Effector memory CD4-positive, alpha-beta T cell (primary cell): ENCODE measurements around the gene PSMA2.
"Not testable (repeated sequence)": the region's sequence is repeated elsewhere in the genome, so short reads cannot be mapped to it uniquely, and the experiment has no call there.

Source experiments
- DNase-seq, 3 donors: peaks; one replicate each; pipeline ENCODE4 v3.0.0-alpha.2; 2020
- H3K27ac ChIP-seq: 2 replicates; pipeline ENCODE4 v1.7.0; 2013; ENCODE audit warnings: mild to moderate bottlenecking, low read length, moderate library complexity; ENCODE audit not compliant: insufficient read depth, poor library complexity, severe bottlenecking
- H3K27me3 ChIP-seq: replicated peaks from 2 replicates; pipeline ENCODE4 v1.7.0; 2013; ENCODE audit warnings: mild to moderate bottlenecking, low read length; ENCODE audit not compliant: insufficient read depth, control insufficient read depth, poor library complexity, severe bottlenecking
- H3K36me3 ChIP-seq: 2 replicates; pipeline ENCODE4 v1.7.0; 2013; ENCODE audit warnings: mild to moderate bottlenecking, low read length, moderate library complexity; ENCODE audit not compliant: control insufficient read depth, insufficient read depth
- H3K4me1 ChIP-seq: 2 replicates; pipeline ENCODE4 v1.7.0; 2013; ENCODE audit warnings: low read length, mild to moderate bottlenecking; ENCODE audit not compliant: control insufficient read depth, insufficient read depth, poor library complexity, severe bottlenecking
- H3K4me3 ChIP-seq: 2 replicates; pipeline ENCODE4 v1.7.0; 2013; ENCODE audit warnings: low read length, low read depth, mild to moderate bottlenecking; ENCODE audit not compliant: insufficient read depth, poor library complexity, severe bottlenecking
- H3K9me3 ChIP-seq: 2 replicates; pipeline ENCODE4 v1.7.0; 2013; ENCODE audit warnings: mild to moderate bottlenecking, low read length, moderate library complexity; ENCODE audit not compliant: control insufficient read depth

Gene PSMA2

GRCh38 chr7:42885183-42885582, 46.8 kb downstream of the PSMA2 start:
- H3K4me3 ChIP-seq, H3K9me3 ChIP-seq, H3K4me1 ChIP-seq, DNase-seq, H3K27ac ChIP-seq, H3K27me3 ChIP-seq, H3K36me3 ChIP-seq: not testable (repeated sequence)

GRCh38 chr7:42883950-42884349, 48.0 kb downstream of the PSMA2 start:
- Histone ChIP-seq H3K27ac (no peak overlapping the region), H3K4me1 (no peaks in the 10 kb centered on the region), H3K36me3 (no peaks in the 10 kb centered on the region), H3K9me3 (no peaks in the 10 kb centered on the region), H3K27me3 (no peaks in the 10 kb centered on the region), H3K4me3 (no peak overlapping the region)
- DNase-seq, result no peak

- H3K27me3 ChIP-seq, result no peaks in the 10 kb centered on the region
- no peaks in the 10 kb centered on the region for H3K4me1 ChIP-seq
- H3K36me3 ChIP-seq, result no peaks in the 10 kb centered on the region
- no peak overlapping the region for H3K4me3 ChIP-seq
- H3K27ac ChIP-seq, result no peak overlapping the region
- H3K9me3 ChIP-seq, result no peaks in the 10 kb centered on the region
- no peak for DNase-seq
Measured at GRCh38 chr7:42880392-42880791, 51.6 kb downstream of the PSMA2 start.

DNA sequence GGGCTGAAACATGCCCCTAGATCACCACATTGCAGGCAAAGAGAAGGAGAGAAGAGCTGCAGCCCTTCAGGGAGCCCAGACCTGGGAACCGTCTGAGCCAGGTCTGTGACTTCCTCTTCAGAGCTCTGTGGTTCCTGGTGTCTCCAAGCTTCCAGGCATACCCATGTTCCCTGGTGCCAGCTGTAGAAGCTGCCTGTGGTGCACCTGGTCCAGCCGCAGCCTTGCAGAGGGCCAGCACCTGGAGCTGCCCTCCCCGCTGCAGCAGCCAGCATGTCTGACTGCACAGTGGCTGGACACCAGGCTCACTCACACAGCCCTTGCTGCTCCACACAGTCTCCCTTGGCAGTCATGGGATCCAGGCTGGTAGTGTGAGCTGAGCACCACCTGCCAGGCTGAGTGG, 53.7 kb downstream of the PSMA2 start:
- Histone ChIP-seq H3K4me3 (no peak overlapping the region), H3K27ac (no peak overlapping the region), H3K27me3 (no peaks in the 10 kb centered on the region), H3K9me3 (no peaks in the 10 kb centered on the region), H3K36me3 (no peaks in the 10 kb centered on the region), H3K4me1 (no peaks in the 10 kb centered on the region)
- no peak for DNase-seq

DNA sequence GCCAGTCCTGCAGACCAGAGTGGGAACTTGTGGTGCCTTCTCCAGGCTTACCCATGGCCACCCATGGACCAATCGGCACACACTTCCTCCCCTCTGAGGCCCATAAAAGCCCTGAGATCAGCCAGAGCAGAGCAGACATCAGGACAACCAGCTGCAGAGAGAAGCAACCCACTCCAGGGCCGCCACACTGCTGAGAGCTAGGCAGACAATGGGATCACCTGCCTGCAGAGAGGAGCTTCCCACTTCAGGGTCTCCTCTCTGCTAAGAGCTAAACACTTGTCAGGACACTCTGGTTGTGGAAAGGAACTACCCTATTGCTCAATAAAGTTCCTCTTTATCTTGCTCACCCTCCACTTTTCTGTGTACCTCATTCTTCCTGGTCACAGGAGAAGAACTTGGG, 54.1 kb downstream of the PSMA2 start:
- Histone ChIP-seq H3K4me1 (no peaks in the 10 kb centered on the region), H3K4me3 (no peak overlapping the region), H3K9me3 (no peaks in the 10 kb centered on the region), H3K27me3 (no peaks in the 10 kb centered on the region), H3K27ac (no peak overlapping the region), H3K36me3 (no peaks in the 10 kb centered on the region)
- DNase-seq, result no peak

DNA sequence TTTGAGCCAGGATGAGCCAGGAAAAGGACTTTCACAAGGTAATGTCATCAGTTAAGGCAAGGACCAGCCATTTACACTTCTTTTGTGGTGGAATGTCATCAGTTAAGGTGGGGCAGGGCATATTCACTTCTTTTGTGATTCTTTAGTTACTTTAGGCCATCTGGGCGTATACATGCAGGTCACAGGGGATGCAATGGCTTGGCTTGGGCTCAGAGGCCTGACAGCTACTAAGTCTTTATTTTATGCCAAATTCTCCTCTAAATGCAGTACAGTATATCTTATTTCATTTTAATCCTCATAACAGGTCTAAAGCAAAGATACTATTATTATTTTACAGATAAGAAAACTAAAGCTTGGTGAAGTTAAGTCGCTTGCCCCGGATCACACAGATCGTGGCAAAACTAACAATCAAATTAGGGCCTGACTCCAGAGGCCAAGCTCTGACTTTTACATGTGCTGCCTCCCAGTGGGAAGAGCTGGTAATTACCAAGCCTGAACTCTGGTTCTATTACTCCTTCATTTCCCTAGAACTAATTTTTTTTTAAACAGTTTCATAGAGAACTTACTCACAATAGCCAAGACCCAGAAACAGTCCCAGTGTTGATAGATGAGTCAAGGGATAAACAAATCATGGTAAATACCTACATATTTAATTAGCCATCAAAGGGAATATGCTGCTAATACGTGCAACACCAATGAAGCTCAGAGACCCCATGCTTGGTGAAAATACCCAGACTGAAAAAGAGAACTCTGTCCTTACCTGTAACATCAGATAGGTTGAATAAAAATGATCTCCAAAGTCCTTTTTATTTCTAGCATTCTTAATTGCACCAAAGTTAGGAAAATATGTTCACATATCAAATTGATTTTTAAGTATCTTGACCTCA, 55.5 kb downstream of the PSMA2 start:
- Histone ChIP-seq H3K27ac (no peak overlapping the region), H3K9me3 (no peaks in the 10 kb centered on the region), H3K4me3 (no peak overlapping the region), H3K36me3 (no peaks in the 10 kb centered on the region), H3K4me1 (no peaks in the 10 kb centered on the region), H3K27me3 (no peaks in the 10 kb centered on the region)
- peak in 1 of 3 donors; percentile 2 for DNase-seq

- Histone ChIP-seq H3K4me3 (no peak overlapping the region), H3K36me3 (no peaks in the 10 kb centered on the region), H3K9me3 (no peaks in the 10 kb centered on the region), H3K27me3 (no peaks in the 10 kb centered on the region), H3K4me1 (no peaks in the 10 kb centered on the region), H3K27ac (no peak overlapping the region)
- DNase-seq, result no peak
Measured at GRCh38 chr7:42869131-42870020, 62.6 kb downstream of the PSMA2 start.

- Histone ChIP-seq H3K4me1 (no peaks in the 10 kb centered on the region), H3K36me3 (no peaks in the 10 kb centered on the region), H3K27me3 (no peaks in the 10 kb centered on the region), H3K9me3 (no peaks in the 10 kb centered on the region), H3K4me3 (no peak overlapping the region), H3K27ac (no peak overlapping the region)
- DNase-seq, result no peak
Measured at GRCh38 chr7:42868480-42868879, 63.5 kb downstream of the PSMA2 start.
